Measurements from ENCODE around the gene LRCOL1. TPM values are rescaled to one million over a fixed set of nuclear protein-coding genes. Genes with fewer than 3 reads are reported as not detected.

The LRCOL1 gene
- total RNA-seq, 2 experiments from 2014 or later: not detected

DNA sequence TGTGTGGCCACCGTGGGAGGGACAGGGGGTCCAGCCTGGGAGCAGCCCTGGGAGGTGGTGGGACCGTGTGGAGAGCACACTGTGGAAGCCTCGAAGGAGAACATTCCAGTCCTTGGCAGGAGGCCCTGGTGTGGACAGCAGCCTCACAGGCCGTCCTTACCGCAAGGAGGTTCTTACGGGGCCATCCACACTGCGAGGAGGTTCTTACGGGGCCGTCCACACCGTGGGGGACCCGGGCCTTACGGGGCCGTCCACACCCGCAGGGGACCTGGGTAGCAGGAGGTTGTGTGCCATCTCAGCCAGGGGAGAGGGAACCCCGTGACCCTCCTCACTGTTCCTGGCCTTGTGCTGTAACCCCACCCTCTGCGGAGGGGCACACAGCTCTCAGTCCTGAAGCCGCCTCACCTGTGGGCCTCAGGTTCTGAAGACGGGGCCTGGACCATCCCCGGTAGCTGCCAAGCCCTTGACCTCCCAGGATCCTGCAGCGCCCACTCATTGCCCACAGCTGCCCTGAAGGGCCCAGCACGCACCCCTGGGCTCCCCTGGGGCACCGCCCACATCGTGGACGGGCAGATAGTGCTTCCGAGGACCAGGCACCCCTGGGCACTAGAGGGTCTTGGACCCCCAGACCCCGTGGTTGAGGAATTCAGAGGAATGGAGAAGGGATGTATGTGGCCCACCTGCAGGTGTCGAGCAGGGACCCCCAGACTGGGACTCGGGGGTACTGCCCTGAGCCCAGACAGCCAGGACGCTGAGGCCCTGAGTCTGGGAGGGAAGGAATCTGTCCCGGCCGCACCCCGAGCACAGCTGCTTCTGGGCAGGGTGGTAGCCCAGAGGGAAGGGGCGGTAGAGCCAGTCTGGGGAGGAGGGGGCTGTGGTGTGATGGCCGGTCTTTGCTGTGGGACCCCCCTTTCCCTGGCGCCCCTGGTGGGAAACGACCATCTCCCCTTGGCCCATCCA, 37.3 kb downstream of the LRCOL1 start:
- no peak overlapping the region for H3K27ac ChIP-seq (ENCODE audit: low read depth in 1 of 2, low read length in 2 of 2)
- Mint-ChIP-seq H3K4me3 (no peak overlapping the region), H3K27ac (no peak overlapping the region), H3K36me3 (ENCODE audit: low read depth) (peaks cover 18% of the 10 kb centered on the region), H3K4me1 (ENCODE audit: low read depth) (no peaks in the 10 kb centered on the region), H3K9me3 (no peaks in the 10 kb centered on the region), H3K27me3 (no peaks in the 10 kb centered on the region)
- intact Hi-C loops (cut with DNase I, micrococcal nuclease): no loop called here
- ATAC-seq (ENCODE audit: poor library complexity): no peak
- DNase-seq: no peak
- ChIA-PET POLR2A (no interaction called here), CTCF (no interaction called here)
- TF ChIP-seq, protein P1, sequence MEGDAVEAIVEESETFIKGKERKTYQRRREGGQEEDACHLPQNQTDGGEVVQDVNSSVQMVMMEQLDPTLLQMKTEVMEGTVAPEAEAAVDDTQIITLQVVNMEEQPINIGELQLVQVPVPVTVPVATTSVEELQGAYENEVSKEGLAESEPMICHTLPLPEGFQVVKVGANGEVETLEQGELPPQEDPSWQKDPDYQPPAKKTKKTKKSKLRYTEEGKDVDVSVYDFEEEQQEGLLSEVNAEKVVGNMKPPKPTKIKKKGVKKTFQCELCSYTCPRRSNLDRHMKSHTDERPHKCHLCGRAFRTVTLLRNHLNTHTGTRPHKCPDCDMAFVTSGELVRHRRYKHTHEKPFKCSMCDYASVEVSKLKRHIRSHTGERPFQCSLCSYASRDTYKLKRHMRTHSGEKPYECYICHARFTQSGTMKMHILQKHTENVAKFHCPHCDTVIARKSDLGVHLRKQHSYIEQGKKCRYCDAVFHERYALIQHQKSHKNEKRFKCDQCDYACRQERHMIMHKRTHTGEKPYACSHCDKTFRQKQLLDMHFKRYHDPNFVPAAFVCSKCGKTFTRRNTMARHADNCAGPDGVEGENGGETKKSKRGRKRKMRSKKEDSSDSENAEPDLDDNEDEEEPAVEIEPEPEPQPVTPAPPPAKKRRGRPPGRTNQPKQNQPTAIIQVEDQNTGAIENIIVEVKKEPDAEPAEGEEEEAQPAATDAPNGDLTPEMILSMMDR (IDR thresholded peaks at IDR 0.05): no peak
- H3K27me3 ChIP-seq (ENCODE audit: control insufficient read depth in 1 of 2, insufficient read depth in 2 of 2, low read length in 2 of 2): no peaks in the 10 kb centered on the region
- no peak overlapping the region for H3K4me3 ChIP-seq (ENCODE audit: low read length)
- H3K9me3 ChIP-seq (ENCODE audit: control insufficient read depth in 1 of 2, insufficient read depth in 1 of 2, low read length in 2 of 2): no peaks in the 10 kb centered on the region
- H3K4me1 ChIP-seq (ENCODE audit: insufficient read depth, low read length): no peaks in the 10 kb centered on the region
- H3K36me3 ChIP-seq (ENCODE audit: insufficient read depth, low read length): peaks cover 33% of the 10 kb centered on the region

DNA sequence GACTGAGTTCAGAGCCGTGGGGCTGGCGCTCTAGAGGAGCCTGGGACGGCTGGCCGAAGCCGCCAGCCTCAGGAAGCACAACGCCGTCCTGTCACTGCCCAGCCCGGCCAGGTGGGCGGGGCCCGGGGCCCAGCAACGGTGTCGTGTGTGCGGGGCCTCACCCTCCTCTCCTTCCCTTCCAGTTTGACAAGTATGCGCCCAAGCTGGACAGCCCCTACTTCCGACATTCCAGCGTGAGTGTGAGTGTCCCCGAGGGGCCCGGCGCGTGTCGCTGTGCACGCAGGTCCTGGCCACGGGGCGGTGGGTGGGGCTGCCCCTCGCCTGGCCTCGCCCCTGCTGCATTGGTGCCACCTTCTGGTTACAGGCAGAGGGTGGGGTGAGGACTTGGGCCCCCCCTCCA, 38.3 kb downstream of the LRCOL1 start:
- Histone ChIP-seq H3K4me3 (ENCODE audit: low read length) (no peak overlapping the region), H3K27ac (ENCODE audit: low read depth in 1 of 2, low read length in 2 of 2) (no peak overlapping the region), H3K4me1 (ENCODE audit: insufficient read depth, low read length) (no peaks in the 10 kb centered on the region), H3K36me3 (ENCODE audit: insufficient read depth, low read length) (peaks cover 35% of the 10 kb centered on the region), H3K27me3 (ENCODE audit: control insufficient read depth in 1 of 2, insufficient read depth in 2 of 2, low read length in 2 of 2) (no peaks in the 10 kb centered on the region), H3K9me3 (ENCODE audit: control insufficient read depth in 1 of 2, insufficient read depth in 1 of 2, low read length in 2 of 2) (no peaks in the 10 kb centered on the region)
- intact Hi-C loops (cut with DNase I, micrococcal nuclease): no loop called here
- DNase-seq: no peak
- Mint-ChIP-seq H3K27me3 (no peaks in the 10 kb centered on the region), H3K36me3 (ENCODE audit: low read depth) (peaks cover 13% of the 10 kb centered on the region), H3K4me3 (no peak overlapping the region), H3K27ac (no peak overlapping the region), H3K4me1 (ENCODE audit: low read depth) (no peaks in the 10 kb centered on the region), H3K9me3 (no peaks in the 10 kb centered on the region)
- TF ChIP-seq, protein P1 (IDR thresholded peaks at IDR 0.05): no peak
- POLR2A ChIA-PET: no interaction called here
- ATAC-seq (ENCODE audit: poor library complexity): no peak
- CTCF ChIA-PET: no interaction called here

DNA sequence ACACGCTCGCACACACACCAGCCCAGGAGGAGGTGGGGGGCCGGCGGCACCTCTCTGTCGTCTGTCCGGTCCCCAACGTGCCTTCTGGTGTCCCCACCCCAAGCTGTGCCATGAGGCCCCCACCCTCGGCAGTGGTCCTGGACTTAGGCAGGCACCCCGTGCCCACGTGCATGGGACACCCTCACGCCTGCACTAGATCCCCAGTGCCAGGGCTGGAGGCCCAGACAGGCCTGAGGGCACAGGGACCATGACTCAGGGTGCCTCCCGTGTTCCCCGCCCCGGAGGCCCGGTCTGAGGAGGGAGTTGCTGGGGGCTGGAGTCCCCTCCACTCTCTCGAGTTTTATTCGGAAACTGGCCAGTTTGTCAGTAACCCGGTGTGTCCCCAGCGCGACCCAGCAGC, 38.8 kb downstream of the LRCOL1 start:
- no peak overlapping the region for H3K27ac Mint-ChIP-seq
- CTCF ChIA-PET: no interaction called here

More for the DNA sequence above, 38.8 kb downstream of the LRCOL1 start:
- TF ChIP-seq, protein P1 (IDR thresholded peaks at IDR 0.05): no peak
- Histone ChIP-seq H3K4me3 (ENCODE audit: low read length) (no peak overlapping the region), H3K9me3 (ENCODE audit: control insufficient read depth in 1 of 2, insufficient read depth in 1 of 2, low read length in 2 of 2) (no peaks in the 10 kb centered on the region), H3K36me3 (ENCODE audit: insufficient read depth, low read length) (peaks cover 32% of the 10 kb centered on the region), H3K4me1 (ENCODE audit: insufficient read depth, low read length) (no peaks in the 10 kb centered on the region), H3K27ac (ENCODE audit: low read depth in 1 of 2, low read length in 2 of 2) (no peak overlapping the region), H3K27me3 (ENCODE audit: control insufficient read depth in 1 of 2, insufficient read depth in 2 of 2, low read length in 2 of 2) (no peaks in the 10 kb centered on the region)
- no peak for DNase-seq
- POLR2A ChIA-PET: no interaction called here
- peaks cover 11% of the 10 kb centered on the region for H3K36me3 Mint-ChIP-seq (ENCODE audit: low read depth)
- H3K4me3 Mint-ChIP-seq: no peak overlapping the region
- no peaks in the 10 kb centered on the region for H3K9me3 Mint-ChIP-seq
- no peak for ATAC-seq (ENCODE audit: poor library complexity)
- H3K27me3 Mint-ChIP-seq: no peaks in the 10 kb centered on the region
- intact Hi-C loops (cut with DNase I, micrococcal nuclease): no loop called here
- no peaks in the 10 kb centered on the region for H3K4me1 Mint-ChIP-seq (ENCODE audit: low read depth)
